GM18526 (cell line): ENCODE measurements around the gene NAP1L1.

Experiments
- POLR2A ChIP-seq: IDR thresholded peaks from 3 replicates; pipeline ENCODE4 v1.6.1; 2011; ENCODE audit not compliant: insufficient read length; ENCODE audit errors: extremely low read depth

Gene NAP1L1

DNA sequence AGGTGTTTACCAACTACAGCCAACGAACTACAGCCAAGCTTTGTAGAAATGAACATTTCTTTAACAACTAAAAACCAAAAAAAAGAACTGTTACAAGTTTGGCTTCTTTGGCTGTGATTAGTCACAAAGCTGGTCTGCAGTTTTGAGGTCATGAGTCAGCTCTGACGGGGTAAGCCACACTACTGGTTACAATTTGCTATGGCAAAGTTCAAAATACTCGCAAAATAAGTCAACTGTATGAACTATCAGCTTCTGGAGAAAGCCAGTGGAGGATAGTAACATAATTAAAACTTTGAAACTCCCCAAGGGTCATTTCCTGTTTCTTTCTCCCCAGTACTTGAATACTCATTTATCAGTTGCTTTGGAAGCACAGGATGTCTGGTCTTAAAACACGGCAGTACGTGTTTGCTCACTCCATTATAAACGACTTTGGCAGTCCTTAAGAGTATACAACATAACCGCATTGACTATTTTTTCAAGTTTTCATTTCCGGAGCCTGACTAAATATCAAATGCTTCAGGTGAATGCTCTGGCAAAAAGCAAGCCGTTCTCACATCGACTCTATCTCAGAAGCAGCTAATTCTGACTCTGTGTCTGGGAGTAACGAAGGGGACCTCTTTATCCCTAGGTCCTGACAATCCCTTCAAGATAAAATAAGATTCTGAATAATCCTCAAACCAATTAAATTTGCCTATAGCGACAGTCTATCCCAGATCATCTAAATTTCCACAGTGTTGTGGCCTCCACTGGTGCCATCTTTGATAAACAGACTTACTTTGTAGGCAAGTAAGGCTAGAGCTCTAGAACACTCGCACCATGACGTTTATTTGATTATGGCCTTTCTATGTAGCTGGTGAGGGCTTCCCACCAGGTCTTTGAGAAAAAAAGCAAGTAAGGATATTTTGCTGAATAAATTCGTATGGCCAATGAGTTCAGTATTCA lies 63.5 kb downstream of the NAP1L1 start:
- no peak for TF ChIP-seq POLR2A

DNA sequence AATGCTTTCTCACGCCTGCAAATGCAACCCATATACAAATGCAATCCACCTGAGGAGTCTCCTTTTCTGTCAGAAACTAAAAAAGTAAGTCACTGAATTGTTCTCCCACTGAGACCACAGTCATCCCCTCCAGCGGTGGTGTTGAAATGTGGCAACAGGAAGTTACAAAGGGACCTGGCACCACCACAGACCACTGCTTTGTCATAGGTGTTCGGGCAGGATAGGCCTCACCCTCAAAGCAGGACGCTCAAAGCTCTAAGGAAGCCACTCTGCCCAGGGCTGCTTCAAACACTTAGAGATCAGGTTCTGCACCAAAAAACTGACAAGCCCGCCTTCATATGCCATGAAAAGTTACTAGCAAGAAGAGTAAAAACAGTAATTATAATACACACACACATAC lies 64.2 kb downstream of the NAP1L1 start:
- no peak for TF ChIP-seq POLR2A

DNA sequence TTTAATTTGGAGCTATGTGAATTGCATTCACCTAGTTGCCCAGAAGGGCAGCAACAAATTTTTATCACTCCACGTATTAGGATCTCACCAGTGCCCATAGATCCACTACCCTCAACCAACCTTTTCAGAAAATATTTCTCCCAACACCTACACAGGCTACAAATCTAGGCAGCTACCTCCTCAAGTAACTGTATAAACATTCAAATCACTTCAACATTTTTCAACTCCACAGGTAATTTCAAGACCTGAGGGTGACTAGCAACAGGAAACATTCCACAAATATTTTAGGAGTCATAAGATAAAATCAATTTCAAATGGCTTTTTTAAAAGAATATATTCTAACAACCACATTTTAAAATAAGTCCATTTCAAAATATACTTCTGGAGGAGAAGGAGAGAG lies 65.8 kb downstream of the NAP1L1 start:
- TF ChIP-seq POLR2A, result no peak

DNA sequence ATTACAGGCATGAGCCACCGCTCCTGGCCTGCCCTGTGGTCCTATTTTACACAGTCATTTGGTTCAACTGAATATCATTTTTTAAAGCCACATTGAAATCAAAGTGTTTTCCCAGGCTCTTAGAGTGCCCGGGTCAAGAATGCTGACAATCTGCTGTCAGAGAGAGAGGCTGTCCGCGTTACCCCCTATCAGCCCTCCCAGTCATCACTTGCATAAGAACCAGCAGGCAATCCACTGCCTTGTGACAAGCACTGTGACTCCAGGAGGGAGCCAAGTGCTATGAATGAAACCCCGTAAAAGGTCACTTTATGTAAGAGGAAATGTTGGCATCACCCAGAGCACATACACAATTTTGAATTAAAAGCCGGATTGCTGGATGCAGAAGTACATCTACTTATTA lies 66.4 kb downstream of the NAP1L1 start:
- no peak for TF ChIP-seq POLR2A

DNA sequence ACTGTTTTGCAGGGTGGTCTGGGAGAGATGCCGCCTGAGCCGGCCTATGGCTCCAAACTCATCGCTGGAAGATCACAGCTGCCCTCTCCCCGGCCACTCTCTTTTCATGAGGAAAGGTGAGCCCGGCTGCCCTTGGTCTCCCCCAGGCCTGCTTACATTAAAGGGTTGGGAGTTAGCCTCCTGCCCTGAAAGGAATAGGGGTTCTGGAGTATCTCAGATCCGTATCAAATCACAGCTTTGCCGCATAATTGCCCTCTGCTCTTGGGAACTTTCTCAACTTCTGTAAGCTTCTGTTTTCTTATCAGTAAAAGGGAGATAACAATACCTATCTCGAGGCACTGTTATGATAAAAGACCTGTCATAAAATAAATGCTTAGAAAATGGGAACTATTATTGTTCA lies 70.5 kb downstream of the NAP1L1 start:
- TF ChIP-seq POLR2A, result no peak

DNA sequence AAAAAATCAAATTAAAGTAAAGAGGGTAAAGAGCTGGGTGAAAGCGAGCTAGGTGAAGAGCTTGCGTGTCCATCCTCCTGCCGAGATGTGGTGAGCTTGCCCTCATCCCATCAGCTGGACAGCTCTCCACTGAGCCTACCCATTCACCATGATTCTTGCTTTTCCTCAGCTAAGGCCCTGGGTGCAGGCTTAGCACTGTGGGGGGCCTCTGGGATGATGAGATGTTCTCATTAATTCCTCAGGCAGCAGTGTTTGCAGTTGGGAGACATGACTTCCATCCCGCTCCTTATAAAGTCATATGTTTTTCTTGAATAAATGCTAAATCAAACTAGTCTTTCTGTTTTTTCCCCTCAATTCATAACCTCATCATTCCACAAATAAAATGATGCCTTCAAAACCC lies 70.9 kb downstream of the NAP1L1 start:
- no peak for TF ChIP-seq POLR2A

DNA sequence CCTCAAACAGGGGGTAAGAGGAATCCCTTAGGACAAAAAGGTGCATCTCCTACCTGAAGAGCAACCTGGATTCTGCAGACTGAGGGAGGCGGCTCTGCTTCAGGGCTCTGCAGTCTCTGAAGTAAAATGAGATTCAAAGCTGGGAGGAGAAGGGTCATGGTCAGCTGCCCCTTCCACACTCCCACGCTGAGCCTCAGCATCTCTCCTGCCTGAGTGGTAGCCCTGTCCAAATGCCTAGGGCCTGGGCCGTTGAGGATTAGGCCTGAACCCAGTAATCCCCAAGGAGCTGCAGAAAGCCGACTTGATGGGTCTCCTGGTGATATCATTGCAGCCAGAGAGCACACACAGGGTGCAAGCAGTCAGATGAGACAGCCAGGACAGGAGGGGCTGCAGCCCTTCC lies 71.8 kb downstream of the NAP1L1 start:
- TF ChIP-seq POLR2A, result no peak

DNA sequence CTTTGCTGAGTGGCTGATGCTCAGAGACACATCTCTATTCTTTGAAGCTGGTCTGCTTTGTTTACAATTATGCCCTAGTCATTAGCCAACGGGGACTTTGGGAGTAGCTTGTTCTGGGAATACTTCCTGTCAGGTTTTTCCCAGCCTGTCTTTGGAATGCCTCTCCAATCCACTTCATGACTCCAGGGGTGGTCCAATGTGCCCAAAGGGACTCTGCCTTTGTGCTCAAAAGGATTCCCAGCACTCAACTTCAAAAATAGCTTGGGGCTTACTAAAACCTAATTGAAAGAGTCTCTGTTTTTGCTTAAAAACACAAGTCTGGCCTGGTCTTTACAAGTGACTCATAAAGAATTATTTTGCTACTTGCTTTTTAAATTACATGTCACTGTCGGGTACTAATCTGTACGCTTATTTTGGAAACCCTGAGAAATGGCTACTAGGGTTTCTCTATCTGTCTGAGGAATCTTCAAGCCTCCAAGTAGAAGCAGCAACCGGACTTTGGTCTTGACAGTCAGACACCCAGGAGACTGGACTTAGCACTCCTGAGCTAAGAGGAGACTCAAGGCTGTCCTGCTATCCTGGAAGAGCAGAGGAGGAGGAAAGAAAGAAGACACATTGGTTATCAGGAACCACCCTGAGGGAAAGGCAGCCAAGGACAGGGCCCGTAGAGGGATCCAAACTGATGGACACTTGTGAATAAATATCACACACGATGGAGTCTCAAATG lies 73.6 kb downstream of the NAP1L1 start:
- no peak for TF ChIP-seq POLR2A

DNA sequence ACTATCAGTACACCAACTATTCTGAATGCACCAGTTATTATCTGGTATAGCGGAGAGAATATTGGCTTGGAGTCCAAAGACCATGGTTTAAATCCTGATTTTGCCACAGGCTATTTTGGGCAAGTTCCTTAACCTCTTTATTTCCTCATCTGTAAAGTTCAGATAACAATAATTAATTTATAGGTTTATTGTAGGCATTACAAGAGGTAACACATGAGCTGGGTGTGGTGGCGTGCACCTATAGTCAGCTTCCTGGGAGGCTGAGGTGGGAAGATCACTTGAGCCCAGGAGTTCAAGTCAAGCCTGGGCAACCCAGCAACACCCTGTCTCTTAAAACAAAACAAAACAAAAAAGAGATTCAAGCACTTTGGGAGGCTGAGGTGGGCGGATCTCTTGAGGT lies 76.1 kb downstream of the NAP1L1 start:
- no peak for TF ChIP-seq POLR2A

DNA sequence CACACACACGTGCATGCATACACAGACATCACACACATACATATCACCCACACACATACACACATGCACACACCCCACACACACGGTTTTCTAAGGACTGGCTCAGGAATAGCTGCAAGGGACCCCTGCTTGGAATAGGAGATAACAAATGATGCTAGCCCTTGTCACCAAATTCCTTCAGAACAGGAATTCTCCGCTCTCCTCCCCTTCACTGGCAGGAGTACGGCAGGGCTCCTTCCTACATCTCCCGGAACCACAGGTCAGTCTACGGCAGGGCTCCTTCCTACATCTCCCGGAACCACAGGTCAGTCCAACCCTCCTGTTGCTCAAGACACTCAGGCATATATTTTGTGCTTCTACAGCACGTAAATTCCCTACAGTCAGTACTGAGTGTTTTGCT lies 76.8 kb downstream of the NAP1L1 start:
- no peak for TF ChIP-seq POLR2A

DNA sequence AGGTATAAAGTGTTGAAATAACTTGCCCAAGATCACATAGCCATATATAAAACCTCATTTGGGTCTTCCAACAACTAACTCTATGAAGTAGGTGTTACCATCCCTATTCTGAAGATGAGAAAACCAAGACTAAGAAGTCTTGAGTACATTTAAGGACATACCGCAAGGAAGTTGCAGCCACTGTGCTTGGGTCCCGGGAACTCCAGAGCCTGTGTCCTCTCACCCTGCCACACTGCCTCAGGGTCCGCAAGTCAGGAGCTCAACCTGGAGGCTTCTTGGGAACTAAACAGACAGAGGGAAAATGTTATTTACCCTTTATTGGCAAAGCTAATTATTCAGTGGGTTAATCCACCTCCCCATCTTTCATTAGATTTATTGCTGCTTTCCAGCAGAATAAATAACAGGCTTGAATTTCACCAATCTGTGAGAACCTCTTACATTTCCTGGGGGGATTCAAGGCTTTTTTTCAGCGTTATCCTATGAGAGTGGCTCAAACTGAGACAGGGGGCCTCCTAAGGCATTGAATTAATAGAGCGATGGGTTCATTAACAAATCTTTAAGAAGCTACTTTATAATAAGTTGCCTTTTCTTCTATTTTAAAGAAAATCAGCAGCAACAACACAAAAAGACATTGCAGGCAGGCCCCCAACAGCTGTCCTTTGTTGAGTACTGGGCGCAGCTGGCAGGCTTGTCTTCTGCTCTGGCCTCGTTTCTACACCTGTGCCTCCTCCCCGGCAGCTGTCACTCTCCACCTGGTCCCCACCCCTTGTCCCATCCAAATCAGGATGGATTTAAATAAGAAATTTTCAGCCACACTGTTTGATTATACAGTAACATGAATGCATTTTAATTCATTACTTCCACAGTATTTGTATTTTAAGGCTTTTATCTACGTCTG lies 78.2 kb downstream of the NAP1L1 start:
- no peak for TF ChIP-seq POLR2A

DNA sequence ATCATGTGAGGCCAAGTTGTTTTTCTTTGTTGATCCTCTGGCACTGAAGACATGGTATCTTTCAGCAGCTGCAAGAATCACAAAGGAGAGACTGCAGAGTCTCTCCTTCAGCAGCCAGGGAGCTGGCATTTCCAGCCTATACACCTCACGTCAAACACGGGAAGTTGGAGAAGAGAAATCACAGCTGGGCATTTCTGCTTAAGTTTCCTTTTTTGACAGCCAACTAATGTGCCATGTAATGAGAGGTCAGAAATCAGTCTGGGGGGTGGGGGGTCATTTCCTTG lies 81.2 kb downstream of the NAP1L1 start:
- TF ChIP-seq POLR2A, result no peak

DNA sequence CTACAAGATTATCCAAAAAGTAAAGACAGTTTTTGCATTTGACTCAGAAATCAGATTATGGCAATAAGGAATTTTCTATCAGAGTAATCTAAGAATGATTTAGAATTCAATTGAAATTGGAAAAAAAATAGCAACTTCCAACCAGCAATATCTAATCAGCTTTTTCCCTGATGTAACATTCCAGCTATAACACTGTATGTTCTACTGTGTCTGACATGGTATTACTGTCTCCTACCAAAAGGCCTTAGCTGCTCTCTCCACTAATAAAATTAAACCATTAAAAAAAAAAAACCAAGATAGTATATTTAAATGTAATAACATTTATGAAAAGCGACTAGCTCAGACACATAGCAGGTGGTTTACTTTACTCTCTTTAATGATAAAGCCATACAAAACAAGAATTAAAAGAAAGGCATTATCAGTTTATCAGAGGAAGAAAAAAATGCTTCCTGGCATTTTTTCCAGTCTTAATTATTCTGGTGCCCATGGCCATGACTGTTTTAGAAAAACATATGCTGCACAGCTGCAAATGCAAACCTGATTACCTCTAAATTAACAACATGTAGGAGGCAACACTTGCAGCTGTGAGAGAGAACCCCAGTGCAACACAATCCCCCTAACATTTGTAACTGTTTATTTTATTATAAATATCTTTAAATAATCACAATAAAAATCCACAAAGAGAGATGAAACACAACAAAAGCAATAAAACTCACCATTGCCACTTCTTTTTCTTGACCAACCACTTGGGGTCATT lies 81.7 kb downstream of the NAP1L1 start:
- TF ChIP-seq POLR2A, result no peak

DNA sequence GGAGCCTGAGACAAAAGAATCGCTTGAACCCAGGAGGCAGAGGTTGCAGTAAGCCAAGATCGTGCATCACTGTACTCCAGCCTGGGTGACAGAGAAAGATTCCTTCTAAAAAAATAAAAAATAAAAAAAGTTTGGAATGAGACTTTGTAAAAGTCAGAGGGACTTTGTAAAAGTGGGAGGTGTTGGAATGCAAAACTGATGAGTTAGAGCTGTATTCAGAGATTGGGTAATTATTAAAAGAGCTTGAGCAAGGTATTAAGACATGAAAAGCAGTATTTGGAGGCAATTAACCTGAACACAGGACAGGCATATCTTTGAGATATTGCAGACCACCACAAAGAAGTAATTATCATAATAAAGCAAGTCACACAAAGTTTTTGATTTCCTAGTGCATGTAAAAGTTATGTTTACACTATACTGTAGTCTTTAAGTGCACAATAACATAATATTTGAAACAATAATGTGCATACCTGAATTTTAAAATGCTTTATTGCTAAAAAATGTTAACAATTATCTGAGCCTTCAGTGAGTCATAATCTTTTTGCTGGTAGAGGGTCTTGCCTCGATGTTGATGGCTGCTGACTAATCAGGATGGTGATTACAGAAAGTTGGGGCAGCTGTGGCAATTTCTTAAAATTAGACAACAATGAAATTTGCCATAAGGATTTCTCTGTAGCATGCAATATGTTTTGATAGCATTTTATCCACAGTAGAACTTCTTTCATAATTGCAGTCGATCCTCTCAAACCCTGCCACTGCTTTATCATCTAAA lies 86.0 kb downstream of the NAP1L1 start:
- no peak for TF ChIP-seq POLR2A
